Activated CD8-positive, alpha-beta T cell treated with anti-CD3 and anti-CD28 coated beads, Interleukin-2, amount 10 ng/mL, durations not matched to agents 7 days and 5 days (primary cell): ENCODE measurements around the gene TMEM234. TPM values are rescaled to one million over a fixed set of nuclear protein-coding genes. Genes with fewer than 3 reads are reported as not detected.

Experiments used
- ATAC-seq: fragments of 150-1000 bp; cut with Tn5 transposase; one replicate; pipeline ENCODE4 v1.10.0; 2021; ENCODE audit warnings: moderate library complexity
- CTCF ChIA-PET: fragments of 350-600 bp; sonication (Branson Sonifier 250); formaldehyde crosslinking; loops from one replicate; lab custom pipeline; 2021; ENCODE audit warnings: antibody characterized with exemption; lab: Charles Lee
- POLR2A ChIA-PET: fragments of 350-600 bp; sonication (Branson Sonifier 250); formaldehyde crosslinking; loops from one replicate; lab custom pipeline; 2021; ENCODE audit warnings: antibody characterized with exemption; lab: Charles Lee
- DNase-seq: peaks from one replicate; pipeline ENCODE4 v3.0.0-alpha.2; 2020
- H3K27ac Mint-ChIP-seq: one replicate; pipeline ENCODE4 v1.8.0; 2021; ENCODE audit warnings: mild to moderate bottlenecking, mixed read lengths
- H3K27me3 Mint-ChIP-seq: one replicate; pipeline ENCODE4 v1.8.0; 2021; ENCODE audit warnings: low read depth, mixed read lengths
- H3K36me3 Mint-ChIP-seq: one replicate; pipeline ENCODE4 v1.8.0; 2021; ENCODE audit warnings: low read depth, mixed read lengths
- H3K4me1 Mint-ChIP-seq: one replicate; pipeline ENCODE4 v1.8.0; 2021; ENCODE audit warnings: low read depth, mixed read lengths
- H3K4me3 Mint-ChIP-seq: one replicate; pipeline ENCODE4 v1.8.0; 2021; ENCODE audit warnings: mild to moderate bottlenecking, mixed read lengths
- H3K9me3 Mint-ChIP-seq: one replicate; pipeline ENCODE4 v1.8.0; 2022; ENCODE audit warnings: mixed read lengths; ENCODE audit not compliant: insufficient read depth
- total RNA-seq, 2 experiments: library from RNA; stranded (reverse); gene quantifications; one replicate each; pipeline ENCODE4 v1.2.3, GENCODE V29; 2021

TMEM234 gene
- total RNA-seq, 2 experiments from 2014 or later, result 10.6 TPM

DNA sequence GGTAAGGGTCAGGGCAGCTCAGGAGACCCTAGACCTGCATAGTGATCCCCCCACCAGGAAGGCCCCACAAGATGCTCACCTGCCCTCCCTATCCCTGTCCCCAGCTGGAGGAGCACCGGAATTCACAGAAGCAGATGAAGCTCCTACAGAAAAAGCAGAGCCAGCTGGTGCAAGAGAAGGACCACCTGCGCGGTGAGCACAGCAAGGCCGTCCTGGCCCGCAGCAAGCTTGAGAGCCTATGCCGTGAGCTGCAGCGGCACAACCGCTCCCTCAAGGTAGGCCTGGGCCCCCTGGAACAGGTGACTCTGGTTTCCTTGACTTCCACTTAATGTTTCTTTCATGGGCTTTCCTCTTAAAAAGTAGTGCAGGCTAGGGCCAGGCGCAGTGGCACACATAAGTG is 34.3 kb downstream of the TMEM234 start:
- Mint-ChIP-seq H3K27me3 (no peaks in the 10 kb centered on the region), H3K4me1 (peaks cover 36% of the 10 kb centered on the region), H3K36me3 (peaks cover 72% of the 10 kb centered on the region), H3K9me3 (no peaks in the 10 kb centered on the region), H3K4me3 (no peak overlapping the region), H3K27ac (no peak overlapping the region)
- no peak for DNase-seq
- ChIA-PET POLR2A (no interaction called here), CTCF (interaction anchor here (3.2 kb wide), 1 partner anchor 28 kb away, joined by 9 read pairs; no protein-coding TSS in a partner anchor)
- no peak for ATAC-seq

DNA sequence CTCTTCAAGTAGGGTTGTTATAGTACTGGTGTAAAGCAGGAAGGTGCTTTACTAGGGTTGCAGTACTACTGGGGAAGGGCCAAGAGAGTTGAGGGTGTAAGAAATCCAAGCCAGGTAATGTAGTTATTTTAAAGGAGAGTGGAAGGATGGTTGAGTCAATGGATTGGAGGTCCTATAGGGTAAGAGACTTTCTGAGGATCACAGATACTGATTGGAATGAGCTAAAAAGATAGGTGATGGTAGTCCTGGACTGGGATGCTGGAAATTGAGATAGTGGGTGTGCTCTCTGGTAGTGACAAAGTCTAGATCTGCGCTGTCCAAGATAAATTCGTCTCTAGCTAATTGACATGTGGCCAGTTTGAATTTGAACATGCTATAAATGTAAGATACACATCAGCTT is 35.7 kb downstream of the TMEM234 start:
- no peak for ATAC-seq
- CTCF ChIA-PET, result interaction anchor here (3.2 kb wide), 1 partner anchor 29 kb away, joined by 9 read pairs; no protein-coding TSS in a partner anchor
- peaks cover 42% of the 10 kb centered on the region for H3K4me1 Mint-ChIP-seq

DNA sequence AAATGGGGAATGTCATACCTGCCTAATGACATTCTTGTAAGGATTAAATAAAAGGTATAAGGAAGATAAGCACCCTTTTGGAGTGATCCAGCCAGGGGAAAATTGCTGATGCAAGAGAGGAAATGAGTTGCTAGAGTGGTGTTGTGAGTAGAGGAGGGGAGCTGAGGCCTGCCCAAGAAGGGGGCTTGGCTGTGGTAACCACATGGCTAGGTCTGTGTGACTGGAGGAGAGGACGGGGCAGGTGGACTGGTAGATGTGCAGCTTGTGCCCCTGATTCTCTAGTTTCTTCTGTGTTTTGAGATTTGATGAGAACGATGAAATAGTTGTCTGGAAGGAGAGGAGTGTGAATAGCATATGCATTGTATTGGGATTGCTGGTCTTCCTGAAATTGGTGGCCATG is 36.1 kb downstream of the TMEM234 start:
- no peaks in the 10 kb centered on the region for H3K27me3 Mint-ChIP-seq
- CTCF ChIA-PET, result interaction anchor here (3.2 kb wide), 1 partner anchor 30 kb away, joined by 9 read pairs; no protein-coding TSS in a partner anchor
- no peak for ATAC-seq
- POLR2A ChIA-PET, result interaction anchor here (1.4 kb wide), 1 partner anchor 14 kb away, joined by 3 read pairs; no protein-coding TSS in a partner anchor
- H3K4me3 Mint-ChIP-seq, result peak overlapping the region; percentile 2
- no peak for DNase-seq
- H3K4me1 Mint-ChIP-seq, result peaks cover 47% of the 10 kb centered on the region
- H3K27ac Mint-ChIP-seq, result peak overlapping the region; percentile 86
- no peaks in the 10 kb centered on the region for H3K9me3 Mint-ChIP-seq
- peaks cover 72% of the 10 kb centered on the region for H3K36me3 Mint-ChIP-seq

More for the DNA sequence above, 35.7 kb downstream of the TMEM234 start:
- Mint-ChIP-seq H3K27ac (peak overlapping the region; percentile 86), H3K36me3 (peaks cover 72% of the 10 kb centered on the region), H3K4me3 (peak overlapping the region; percentile 2), H3K9me3 (no peaks in the 10 kb centered on the region), H3K27me3 (no peaks in the 10 kb centered on the region)
- POLR2A ChIA-PET, result interaction anchor here (1.4 kb wide), 1 partner anchor 15 kb away, joined by 3 read pairs; no protein-coding TSS in a partner anchor
- DNase-seq, result no peak

DNA sequence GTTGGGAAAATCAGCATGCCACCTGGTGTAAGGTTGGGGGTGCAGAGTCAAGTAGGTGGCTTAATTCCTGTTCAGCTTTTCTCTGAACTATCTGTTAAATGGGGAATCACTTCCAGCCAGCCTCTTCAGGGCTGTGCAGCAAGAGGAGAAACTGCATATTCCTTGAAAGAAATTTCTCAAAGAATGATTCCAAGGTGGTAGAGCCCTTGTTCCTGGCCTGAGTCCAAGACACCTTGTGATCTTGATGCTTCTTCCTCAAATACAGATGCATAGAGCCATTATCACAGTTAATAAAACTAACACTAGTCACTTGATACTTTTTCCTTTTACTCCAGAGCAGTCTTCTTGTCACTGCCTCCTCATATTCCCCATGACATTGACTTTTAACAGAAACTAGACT is 37.5 kb downstream of the TMEM234 start:
- H3K36me3 Mint-ChIP-seq, result peaks cover 73% of the 10 kb centered on the region
- H3K27me3 Mint-ChIP-seq, result no peaks in the 10 kb centered on the region
- peak overlapping the region; percentile 21 for H3K27ac Mint-ChIP-seq
- POLR2A ChIA-PET, result interaction anchor here (0.7 to 1.4 kb wide), 3 partner anchors 10 to 13 kb away, joined by 3 to 4 read pairs (median 4); no protein-coding TSS in a partner anchor
- no peak for ATAC-seq
- no peaks in the 10 kb centered on the region for H3K9me3 Mint-ChIP-seq
- peaks cover 56% of the 10 kb centered on the region for H3K4me1 Mint-ChIP-seq
- no peak overlapping the region for H3K4me3 Mint-ChIP-seq
- CTCF ChIA-PET, result interaction anchor here (0.7 to 0.9 kb wide), 2 partner anchors 31 to 216 kb away, joined by 3 to 5 read pairs; no protein-coding TSS in a partner anchor
- no peak for DNase-seq

DNA sequence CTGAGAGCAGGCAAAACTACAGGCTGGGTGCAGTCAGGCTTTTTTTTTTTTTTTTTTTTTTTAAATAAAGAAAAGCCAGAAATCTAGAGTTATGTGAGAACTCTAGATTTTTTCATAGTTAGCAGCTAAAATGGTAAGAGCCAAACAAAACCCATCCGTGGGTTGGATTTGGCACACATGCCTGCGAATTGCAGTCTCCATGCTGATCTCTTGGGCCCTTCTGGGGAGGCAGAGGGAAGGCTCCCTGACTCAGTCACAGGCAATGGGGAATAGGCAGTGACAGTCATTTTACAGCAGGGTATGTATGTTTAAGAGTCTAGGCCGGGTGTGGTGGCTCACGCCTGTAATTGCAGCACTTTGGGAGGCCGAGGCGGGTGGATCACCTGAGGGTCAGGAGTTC is 40.1 kb downstream of the TMEM234 start:
- ChIA-PET POLR2A (no interaction called here), CTCF (interaction anchor here (1.1 kb wide), 1 partner anchor 71 kb away, joined by 4 read pairs; no protein-coding TSS in a partner anchor)
- DNase-seq (no peak), ATAC-seq (no peak)
- Mint-ChIP-seq H3K27ac (peak overlapping the region; percentile 36), H3K9me3 (no peaks in the 10 kb centered on the region), H3K4me1 (peaks cover 59% of the 10 kb centered on the region), H3K4me3 (peak overlapping the region; percentile 95), H3K27me3 (no peaks in the 10 kb centered on the region), H3K36me3 (peaks cover 57% of the 10 kb centered on the region)

DNA sequence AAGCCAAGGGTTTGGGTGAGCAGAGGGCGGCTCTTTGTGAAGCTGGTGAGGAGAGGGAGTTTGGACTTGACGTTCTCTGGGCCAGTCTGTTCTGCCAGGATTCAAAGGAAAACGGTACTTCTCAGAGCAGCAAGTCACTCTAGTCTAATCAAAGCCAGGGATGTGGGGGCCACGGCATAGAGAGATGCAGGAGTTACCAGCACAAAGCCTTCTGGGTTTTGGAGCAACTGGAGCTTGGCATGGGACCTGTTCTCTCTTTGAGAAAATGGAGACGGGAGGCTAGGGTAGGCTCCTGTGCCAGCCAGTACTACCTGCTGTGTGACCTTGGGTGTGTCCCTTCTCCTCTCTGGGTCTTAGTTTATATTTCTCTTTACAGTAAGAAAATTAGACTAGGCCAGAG is 40.6 kb downstream of the TMEM234 start:
- Mint-ChIP-seq H3K9me3 (no peaks in the 10 kb centered on the region), H3K4me1 (peaks cover 57% of the 10 kb centered on the region), H3K4me3 (peak overlapping the region; percentile 95), H3K27me3 (no peaks in the 10 kb centered on the region), H3K27ac (peak overlapping the region; percentile 99), H3K36me3 (peaks cover 58% of the 10 kb centered on the region)
- DNase-seq (no peak), ATAC-seq (no peak)
- CTCF ChIA-PET, result interaction anchor here (1.1 kb wide), 1 partner anchor 71 kb away, joined by 4 read pairs; no protein-coding TSS in a partner anchor
- POLR2A ChIA-PET, result interaction anchor here (1.2 to 2.5 kb wide), 4 partner anchors 14 to 71 kb away, joined by 3 to 20 read pairs (median 6); partner anchors contain the start of gene CCDC28B

DNA sequence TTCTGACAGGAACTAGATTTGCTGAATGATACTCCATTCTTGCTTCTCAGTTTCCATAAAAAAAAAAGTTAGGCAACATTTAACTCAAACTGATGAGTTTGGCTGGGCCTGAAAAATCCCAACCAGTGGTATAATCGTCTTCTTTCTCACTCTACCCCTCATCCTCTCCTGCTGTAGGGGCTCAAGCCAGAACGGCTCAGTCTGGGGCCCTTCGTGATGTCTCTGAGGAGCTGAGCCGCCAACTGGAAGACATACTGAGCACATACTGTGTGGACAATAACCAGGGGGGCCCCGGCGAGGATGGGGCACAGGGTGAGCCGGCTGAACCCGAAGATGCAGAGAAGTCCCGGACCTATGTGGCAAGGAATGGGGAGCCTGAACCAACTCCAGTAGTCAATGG is 41.1 kb downstream of the TMEM234 start:
- POLR2A ChIA-PET, result interaction anchor here (1.2 to 2.5 kb wide), 6 partner anchors 14 to 165 kb away, joined by 3 to 20 read pairs (median 6); partner anchors contain the start of genes CCDC28B and IQCC
- peaks cover 55% of the 10 kb centered on the region for H3K36me3 Mint-ChIP-seq
- H3K4me1 Mint-ChIP-seq, result peaks cover 52% of the 10 kb centered on the region

DNA sequence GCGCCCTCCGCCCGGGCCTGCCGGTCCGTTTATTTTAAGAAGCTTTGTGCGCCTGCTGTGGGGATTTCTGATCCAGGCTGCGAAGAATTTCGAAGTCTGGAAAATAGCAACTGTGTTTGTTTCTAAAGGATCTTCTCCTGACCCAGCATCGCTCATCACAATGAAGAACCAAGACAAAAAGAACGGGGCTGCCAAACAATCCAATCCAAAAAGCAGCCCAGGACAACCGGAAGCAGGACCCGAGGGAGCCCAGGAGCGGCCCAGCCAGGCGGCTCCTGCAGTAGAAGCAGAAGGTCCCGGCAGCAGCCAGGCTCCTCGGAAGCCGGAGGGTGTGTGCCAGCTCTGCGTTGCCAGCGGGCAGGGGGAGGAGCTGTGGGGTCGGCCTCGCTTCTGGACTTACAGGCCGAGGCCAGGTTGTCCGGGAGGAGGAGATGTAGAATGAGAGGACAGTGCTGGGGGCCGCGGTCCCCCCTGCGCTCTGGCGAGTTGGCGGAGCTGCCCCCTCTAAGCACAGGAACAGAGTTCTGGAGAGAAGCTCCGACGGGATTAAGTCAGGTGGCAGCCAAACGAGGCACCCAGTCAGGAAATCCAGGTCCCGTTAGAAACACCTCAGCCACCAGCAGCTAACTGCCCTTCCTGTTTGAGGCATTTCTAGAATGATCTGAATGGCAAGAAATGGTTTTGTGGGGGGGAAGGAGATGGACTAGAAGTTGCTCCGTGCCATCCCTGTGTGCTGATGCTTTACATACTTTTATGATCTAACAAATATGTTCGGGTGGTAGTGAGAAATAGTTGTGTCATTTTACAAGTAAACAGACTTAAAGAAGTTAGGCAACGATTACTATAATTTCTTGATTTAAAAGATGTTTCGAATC is 41.7 kb downstream of the TMEM234 start:
- Mint-ChIP-seq H3K27ac (peak overlapping the region; percentile 99), H3K9me3 (no peaks in the 10 kb centered on the region), H3K27me3 (no peaks in the 10 kb centered on the region), H3K4me1 (peaks cover 50% of the 10 kb centered on the region), H3K36me3 (peaks cover 53% of the 10 kb centered on the region), H3K4me3 (peak overlapping the region; percentile 95)
- peak; percentile 32 for ATAC-seq
- ChIA-PET CTCF (interaction anchor here (0.9 to 2.4 kb wide), 5 partner anchors 20 to 111 kb away, joined by 4 to 11 read pairs (median 6); partner anchors contain the start of genes CCDC28B, HDAC1 and TMEM39B), POLR2A (interaction anchor here (0.6 to 2.5 kb wide), 13 partner anchors 12 to 165 kb away, joined by 3 to 20 read pairs (median 6); partner anchors contain the start of genes CCDC28B, FAM167B, IQCC and KPNA6)
- DNase-seq, result peak; percentile 50

More for the DNA sequence above, 41.1 kb downstream of the TMEM234 start:
- Mint-ChIP-seq H3K4me3 (peak overlapping the region; percentile 95), H3K27ac (peak overlapping the region; percentile 99), H3K27me3 (no peaks in the 10 kb centered on the region), H3K9me3 (no peaks in the 10 kb centered on the region)
- DNase-seq (no peak), ATAC-seq (no peak)
- CTCF ChIA-PET, result interaction anchor here (1.1 kb wide), 1 partner anchor 68 kb away, joined by 5 read pairs; no protein-coding TSS in a partner anchor

DNA sequence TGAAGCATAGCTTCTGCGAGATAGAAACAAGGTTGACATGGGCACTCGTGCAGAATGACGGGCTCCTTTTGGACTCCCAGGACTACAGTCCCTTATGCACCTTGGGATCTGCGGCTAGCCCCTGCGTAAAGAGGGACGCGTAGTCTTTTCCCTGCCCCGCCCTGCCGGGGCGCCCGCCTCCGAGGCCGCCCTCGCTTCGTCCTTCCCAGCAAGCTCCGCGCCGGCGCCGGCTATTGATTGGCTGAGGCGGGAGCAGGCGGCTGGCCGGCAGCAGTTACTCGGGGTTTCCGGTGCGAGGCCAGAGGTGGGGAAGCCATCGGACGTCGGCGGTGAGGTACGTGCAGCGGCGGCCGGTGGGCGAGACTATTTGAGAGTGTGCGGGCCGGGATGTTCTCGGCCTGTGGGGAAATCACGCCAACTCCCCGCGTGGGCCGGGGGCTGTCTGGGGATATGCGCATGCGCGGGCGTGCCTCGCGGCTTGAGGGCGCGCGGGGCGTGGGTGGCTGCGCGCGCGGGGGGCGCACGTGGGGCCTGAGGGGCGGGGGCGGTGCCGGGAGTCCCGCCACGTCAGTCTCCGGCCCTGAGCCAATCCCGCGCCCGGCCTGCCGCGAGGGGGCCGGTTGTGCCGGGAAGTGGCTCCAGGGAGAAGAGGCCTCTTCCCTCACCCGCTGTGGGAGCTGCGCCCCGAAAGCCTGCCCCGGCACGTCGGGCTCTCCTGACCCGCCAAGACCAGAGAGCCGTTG is 42.5 kb downstream of the TMEM234 start, which contains the start of gene TXLNA:
TSS of gene TXLNA (plus strand) at position 233 of the 743 bp plus-strand sequence. CDS start 671 bp downstream, outside the sequence.
- peak within 1 kb of the TSS; percentile 99 for H3K27ac Mint-ChIP-seq
- no peaks in the 10 kb centered on the region for H3K9me3 Mint-ChIP-seq
- POLR2A ChIA-PET, result interaction anchor here (0.5 to 2.5 kb wide), 17 partner anchors 10 to 215 kb away, joined by 3 to 20 read pairs (median 4); partner anchors contain the start of genes BSDC1, CCDC28B, FAM167B and IQCC
- ATAC-seq (peak; percentile 91), DNase-seq (peak; percentile 93)
- peaks cover 48% of the 10 kb centered on the region for H3K36me3 Mint-ChIP-seq
- peaks cover 45% of the 10 kb centered on the region for H3K4me1 Mint-ChIP-seq
- H3K27me3 Mint-ChIP-seq, result no peaks in the 10 kb centered on the region
- CTCF ChIA-PET, result interaction anchor here (0.6 to 2.4 kb wide), 7 partner anchors 21 to 215 kb away, joined by 3 to 11 read pairs (median 6); partner anchors contain the start of genes BSDC1, CCDC28B, HDAC1 and KPNA6
- peak within 1 kb of the TSS; percentile 95 for H3K4me3 Mint-ChIP-seq

DNA sequence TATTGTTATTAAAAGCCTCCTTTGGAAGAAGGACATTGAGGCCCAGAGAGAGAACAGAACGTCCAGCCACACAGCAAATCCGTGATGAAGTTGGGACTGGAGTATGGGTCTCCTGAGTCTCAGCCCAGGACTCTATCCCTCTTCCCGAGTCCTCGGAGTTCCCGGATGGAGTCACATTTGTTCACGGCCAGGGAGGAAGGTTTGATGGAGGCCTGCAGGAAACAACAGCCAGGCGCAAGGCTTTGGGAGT is 43.0 kb downstream of the TMEM234 start:
- ATAC-seq (no peak), DNase-seq (no peak)
- CTCF ChIA-PET, result interaction anchor here (0.6 to 2.4 kb wide), 6 partner anchors 21 to 215 kb away, joined by 3 to 11 read pairs (median 6); partner anchors contain the start of genes BSDC1, CCDC28B, KPNA6 and TMEM39B
- Mint-ChIP-seq H3K27ac (peak overlapping the region; percentile 99), H3K9me3 (no peaks in the 10 kb centered on the region), H3K4me1 (peaks cover 40% of the 10 kb centered on the region), H3K4me3 (peak overlapping the region; percentile 95), H3K27me3 (no peaks in the 10 kb centered on the region), H3K36me3 (peaks cover 47% of the 10 kb centered on the region)
- POLR2A ChIA-PET, result interaction anchor here (0.6 to 2.5 kb wide), 11 partner anchors 9 to 215 kb away, joined by 3 to 20 read pairs (median 4); partner anchors contain the start of genes BSDC1, CCDC28B, FAM167B and KPNA6
